Fibroblast of skin of abdomen (primary cell): ENCODE measurements around the gene CFAP61.

Experiments used
- DNase-seq: peaks from one replicate; pipeline ENCODE4 v3.0.0-alpha.2; 2013

The CFAP61 gene

GRCh38 chr20:20031790-20032189 is 20.5 kb upstream of the CFAP61 start:
- no peak for DNase-seq

- DNase-seq: no peak
Measured at GRCh38 chr20:20034486-20034885, 17.8 kb upstream of the CFAP61 start.

GRCh38 chr20:20036756-20037155 is 15.6 kb upstream of the CFAP61 start:
- DNase-seq: no peak

GRCh38 chr20:20037960-20038359 is 14.4 kb upstream of the CFAP61 start:
- peak; percentile 46 for DNase-seq

GRCh38 chr20:20038586-20038985 is 13.7 kb upstream of the CFAP61 start:
- no peak for DNase-seq

GRCh38 chr20:20039752-20040387 is 12.5 kb upstream of the CFAP61 start:
- no peak for DNase-seq

GRCh38 chr20:20051767-20052073 is 612 bp upstream of the CFAP61 start:
- no peak for DNase-seq

GRCh38 chr20:20060234-20060998 is 8.1 kb downstream of the CFAP61 start:
- no peak for DNase-seq

GRCh38 chr20:20063941-20064702 is 11.8 kb downstream of the CFAP61 start:
- no peak for DNase-seq

GRCh38 chr20:20065361-20065760 is 13.0 kb downstream of the CFAP61 start:
- no peak for DNase-seq

GRCh38 chr20:20070871-20071726 is 18.8 kb downstream of the CFAP61 start:
- DNase-seq: no peak

GRCh38 chr20:20073801-20074371 is 21.6 kb downstream of the CFAP61 start:
- no peak for DNase-seq

GRCh38 chr20:20075032-20075431 is 22.7 kb downstream of the CFAP61 start:
- DNase-seq: no peak

GRCh38 chr20:20076297-20077065 is 24.1 kb downstream of the CFAP61 start:
- DNase-seq: peak; percentile 86

- no peak for DNase-seq
Measured at GRCh38 chr20:20078041-20078440, 25.7 kb downstream of the CFAP61 start.

GRCh38 chr20:20079102-20079784 is 26.9 kb downstream of the CFAP61 start:
- DNase-seq: no peak

GRCh38 chr20:20083807-20084206 is 31.5 kb downstream of the CFAP61 start:
- peak; percentile 27 for DNase-seq

- no peak for DNase-seq
Measured at GRCh38 chr20:20084296-20084752, 32.0 kb downstream of the CFAP61 start.

GRCh38 chr20:20085071-20085470 is 32.7 kb downstream of the CFAP61 start:
- no peak for DNase-seq

GRCh38 chr20:20085812-20086211 is 33.5 kb downstream of the CFAP61 start:
- no peak for DNase-seq

- DNase-seq: no peak
Measured at GRCh38 chr20:20089018-20089417, 36.7 kb downstream of the CFAP61 start.
